OCI-LY1 (cell line): Measurements from ENCODE around the gene CD40.

Experiments used
- H2AFZ ChIP-seq: fragments of 200-600 bp; sonication (generic), shearing (Covaris generic); 2 replicates; pipeline ENCODE4 v1.6.0; 2014; ENCODE audit warnings: antibody characterized with exemption, mild to moderate bottlenecking, low read length
- H3F3A ChIP-seq: fragments of 200-600 bp; sonication (generic), shearing (Covaris generic); 2 replicates; pipeline ENCODE4 v1.6.0; 2014; ENCODE audit warnings: mild to moderate bottlenecking, antibody characterized with exemption, low read length, moderate library complexity; ENCODE audit not compliant: insufficient read depth
- H3K27ac ChIP-seq: fragments of 200-600 bp; sonication (generic); 2 replicates; pipeline ENCODE4 v1.5.1; 2014; ENCODE audit warnings: low read length, mixed run types, mild to moderate bottlenecking, low read depth; ENCODE audit not compliant: poor library complexity, severe bottlenecking
- H3K27me3 ChIP-seq: fragments of 200-600 bp; sonication (generic); 2 replicates; pipeline ENCODE4 v1.6.0; 2014; ENCODE audit warnings: antibody characterized with exemption, mild to moderate bottlenecking, low read length, moderate library complexity; ENCODE audit not compliant: insufficient read depth
- H3K36me3 ChIP-seq: fragments of 200-600 bp; sonication (generic); 2 replicates; pipeline ENCODE4 v1.6.1; 2014; ENCODE audit warnings: mild to moderate bottlenecking, antibody characterized with exemption, low read length, moderate library complexity, mixed read lengths; ENCODE audit not compliant: insufficient read depth
- H3K4me1 ChIP-seq: fragments of 200-600 bp; sonication (generic); 2 replicates; pipeline ENCODE4 v1.5.1; 2014; ENCODE audit warnings: mild to moderate bottlenecking, low read length, moderate library complexity; ENCODE audit not compliant: insufficient read depth, severe bottlenecking
- H3K4me2 ChIP-seq: fragments of 200-600 bp; sonication (generic), shearing (Covaris generic); 2 replicates; pipeline ENCODE4 v1.6.1; 2014; ENCODE audit warnings: low read length
- H3K4me3 ChIP-seq: fragments of 200-600 bp; sonication (generic); 2 replicates; pipeline ENCODE4 v1.5.1; 2014; ENCODE audit warnings: low read length, low read depth, mild to moderate bottlenecking, mixed read lengths; ENCODE audit not compliant: poor library complexity, severe bottlenecking
- H3K79me2 ChIP-seq: fragments of 200-600 bp; shearing (Covaris generic); 2 replicates; pipeline ENCODE4 v1.6.1; 2016; ENCODE audit warnings: mixed run types, low read length, mixed read lengths; ENCODE audit not compliant: insufficient read depth
- H3K9ac ChIP-seq: fragments of 200-600 bp; sonication (generic), shearing (Covaris generic); 2 replicates; pipeline ENCODE4 v1.6.1; 2014; ENCODE audit warnings: mild to moderate bottlenecking, low read length, mixed read lengths
- H3K9me2 ChIP-seq: fragments of 200-600 bp; sonication (generic), shearing (Covaris generic); 2 replicates; pipeline ENCODE4 v1.6.1; 2014; ENCODE audit warnings: low read depth, mild to moderate bottlenecking, low read length, mixed read lengths
- H3K9me3 ChIP-seq: fragments of 200-600 bp; shearing (Covaris generic); 2 replicates; pipeline ENCODE4 v1.6.1; 2014; ENCODE audit warnings: low read length, mixed read lengths
- H4K20me1 ChIP-seq: fragments of 200-600 bp; sonication (generic), shearing (Covaris generic); 2 replicates; pipeline ENCODE4 v1.6.0; 2016; ENCODE audit warnings: mild to moderate bottlenecking, low read length; ENCODE audit not compliant: insufficient read depth
- CTCF ChIP-seq: fragments of 200-600 bp; sonication (generic), shearing (Covaris generic); IDR thresholded peaks from 2 replicates; pipeline ENCODE4 v1.5.1; 2017; ENCODE audit warnings: mild to moderate bottlenecking, antibody characterized with exemption, low read length, moderate library complexity, mixed read lengths
- EZH2 ChIP-seq: fragments of 200-600 bp; sonication (generic), shearing (Covaris generic); IDR thresholded peaks from 2 replicates; pipeline ENCODE4 v1.8.0; 2017; ENCODE audit warnings: borderline replicate concordance, mixed run types, mild to moderate bottlenecking, antibody characterized with exemption, low read length, moderate library complexity, mixed read lengths

The CD40 gene

GRCh38 chr20:46081074-46081473, 37.0 kb upstream of the CD40 start:
- TF ChIP-seq CTCF = no peak
- TF ChIP-seq EZH2 = no peak
- Histone ChIP-seq H3K4me1 (peaks cover 17% of the 10 kb centered on the region), H2AFZ (no peak overlapping the region), H3K9me3 (no peaks in the 10 kb centered on the region), H3K27ac (no peak overlapping the region), H4K20me1 (0 out of 2 replicates have a peak, but pooled peaks cover 3% of the 10 kb centered on the region), H3K4me2 (no peak overlapping the region), H3F3A (no peaks in the 10 kb centered on the region), H3K79me2 (peaks cover 68% of the 10 kb centered on the region), H3K9ac (no peak overlapping the region), H3K9me2 (no peaks in the 10 kb centered on the region), H3K27me3 (no peaks in the 10 kb centered on the region), H3K36me3 (peaks cover 29% of the 10 kb centered on the region), H3K4me3 (no peak overlapping the region)

- H3F3A ChIP-seq = no peaks in the 10 kb centered on the region
- no peaks in the 10 kb centered on the region for H3K27me3 ChIP-seq
- peaks cover 88% of the 10 kb centered on the region for H3K79me2 ChIP-seq
- H3K9me2 ChIP-seq = no peaks in the 10 kb centered on the region
- H3K4me3 ChIP-seq = no peak overlapping the region
- no peak overlapping the region for H3K27ac ChIP-seq
- no peak overlapping the region for H2AFZ ChIP-seq
- no peak overlapping the region for H3K4me2 ChIP-seq
- H3K9ac ChIP-seq = no peak overlapping the region
- no peak for TF ChIP-seq EZH2
- no peak for TF ChIP-seq CTCF
- H3K36me3 ChIP-seq = peaks cover 17% of the 10 kb centered on the region
- H3K9me3 ChIP-seq = no peaks in the 10 kb centered on the region
- H3K4me1 ChIP-seq = peaks cover 38% of the 10 kb centered on the region
- H4K20me1 ChIP-seq = 0 out of 2 replicates have a peak, but pooled peaks cover 3% of the 10 kb centered on the region
Observed at GRCh38 chr20:46083101-46083500, 35.0 kb upstream of the CD40 start.

- TF ChIP-seq CTCF (no peak), EZH2 (no peak)
- no peaks in the 10 kb centered on the region for H3K9me3 ChIP-seq
- no peak overlapping the region for H3K4me2 ChIP-seq
- peaks cover 42% of the 10 kb centered on the region for H3K4me1 ChIP-seq
- no peaks in the 10 kb centered on the region for H3K9me2 ChIP-seq
- no peaks in the 10 kb centered on the region for H3F3A ChIP-seq
- H3K4me3 ChIP-seq = no peak overlapping the region
- no peak overlapping the region for H2AFZ ChIP-seq
- peaks cover 93% of the 10 kb centered on the region for H3K79me2 ChIP-seq
- H3K27ac ChIP-seq = no peak overlapping the region
- H3K27me3 ChIP-seq = no peaks in the 10 kb centered on the region
- H4K20me1 ChIP-seq = peaks cover 3% of the 10 kb centered on the region; the same call in 1 of the 2 replicates
- H3K36me3 ChIP-seq = peaks cover 12% of the 10 kb centered on the region
- no peak overlapping the region for H3K9ac ChIP-seq
Observed at GRCh38 chr20:46083531-46084061, 34.5 kb upstream of the CD40 start.
